HG03571 (cell line): Measurements from ENCODE around the gene LCP1.

Experiments used
- ATAC-seq: cut with Tn5 transposase; IDR thresholded peaks from one replicate; pipeline ENCODE4 v1.9.1; 2021; ENCODE audit not compliant: unreplicated experiment

Gene LCP1

GRCh38 chr13:46131705-46132104 is 50.3 kb downstream of the LCP1 start:
- no peak for ATAC-seq

GRCh38 chr13:46129955-46130618 is 51.9 kb downstream of the LCP1 start:
- no peak for ATAC-seq

- no peak for ATAC-seq
These were observed 52.9 kb downstream of the LCP1 start for GRCh38 chr13:46129124-46129523.

- no peak for ATAC-seq
These were observed 54.5 kb downstream of the LCP1 start for GRCh38 chr13:46127358-46128023.

- ATAC-seq = no peak
These were observed 55.2 kb downstream of the LCP1 start for GRCh38 chr13:46126552-46127357.

GRCh38 chr13:46126056-46126455 is 55.9 kb downstream of the LCP1 start:
- ATAC-seq = no peak

GRCh38 chr13:46124967-46125933 is 56.7 kb downstream of the LCP1 start:
- no peak for ATAC-seq

- no peak for ATAC-seq
These were observed 57.4 kb downstream of the LCP1 start for GRCh38 chr13:46124531-46124966.

- ATAC-seq = no peak
These were observed 59.7 kb downstream of the LCP1 start for GRCh38 chr13:46122304-46122703.

GRCh38 chr13:46121597-46122163 is 60.3 kb downstream of the LCP1 start:
- ATAC-seq = no peak

GRCh38 chr13:46121033-46121432 is 60.9 kb downstream of the LCP1 start:
- no peak for ATAC-seq

GRCh38 chr13:46119883-46120614 is 61.9 kb downstream of the LCP1 start:
- no peak for ATAC-seq

- no peak for ATAC-seq
These were observed 65.1 kb downstream of the LCP1 start for GRCh38 chr13:46116653-46117502.

- no peak for ATAC-seq
These were observed 67.4 kb downstream of the LCP1 start for GRCh38 chr13:46114613-46115012.

GRCh38 chr13:46113596-46113995 is 68.4 kb downstream of the LCP1 start:
- ATAC-seq = no peak

GRCh38 chr13:46111151-46111550 is 70.8 kb downstream of the LCP1 start:
- ATAC-seq = no peak

- no peak for ATAC-seq
These were observed 72.5 kb downstream of the LCP1 start for GRCh38 chr13:46109451-46109850.

GRCh38 chr13:46106839-46107371 is 75.1 kb downstream of the LCP1 start:
- ATAC-seq = no peak

GRCh38 chr13:46104868-46105267 is 77.1 kb downstream of the LCP1 start, which contains the start of gene CPB2:
CPB2 (minus strand) TSS chr13:46105033; CDS start chr13:46105009, 24 bp downstream.
- no peak for ATAC-seq
